Esophagus squamous epithelium (tissue), 5 donors: ENCODE measurements around the gene DIDO1. TPM values are rescaled to one million over a fixed set of nuclear protein-coding genes. Genes with fewer than 3 reads are reported as not detected.

Experiments used
- DNase-seq: peaks from one replicate; lab custom pipeline; 2025; lab: John Stamatoyannopoulos, UW
- H3K27ac ChIP-seq, 4 donors: fragments of 200-600 bp; sonication (generic); one replicate each; pipeline ENCODE4 v1.5.1; 2016 to 2019; ENCODE audit warnings: mild to moderate bottlenecking in 1 of 4
- H3K27me3 ChIP-seq, 4 donors: fragments of 200-600 bp; sonication (generic); 1 replicate in 3 of 4; 2 replicates in 1 of 4; pipeline versions ENCODE4 v1.5.1 to v1.6.0; 2017 to 2021; ENCODE audit warnings: antibody characterized with exemption in 1 of 4
- H3K36me3 ChIP-seq, 3 donors: fragments of 200-600 bp; sonication (generic); one replicate each; pipeline ENCODE4 v1.5.1; 2016 to 2019
- H3K4me1 ChIP-seq, 3 donors: fragments of 200-600 bp; sonication (generic); one replicate each; pipeline ENCODE4 v1.5.1; 2017 to 2019
- H3K4me3 ChIP-seq, 4 donors: fragments of 200-600 bp; sonication (generic); 1 replicate in 3 of 4; 2 replicates in 1 of 4; pipeline ENCODE4 v1.5.1; 2016 to 2019; ENCODE audit warnings: mild to moderate bottlenecking in 2 of 4, moderate library complexity in 1 of 4
- H3K9me3 ChIP-seq, 3 donors: fragments of 200-600 bp; sonication (generic); one replicate each; pipeline ENCODE4 v1.5.1; 2016 to 2019
- CTCF ChIP-seq, 6 experiments: fragments of 450-650 bp in 4 of 6; fragments of 200-600 bp in 2 of 6; sonication (generic) in 2 of 6; IDR thresholded peaks; one replicate each; pipeline ENCODE4 v1.5.1; 2016 to 2019; ENCODE audit warnings: antibody characterized with exemption in 6 of 6, mild to moderate bottlenecking in 4 of 6, moderate library complexity in 4 of 6
- POLR2A ChIP-seq, 4 donors: fragments of 450-650 bp; IDR thresholded peaks; one replicate each; pipeline ENCODE4 v1.6.1; 2017; ENCODE audit warnings: antibody characterized with exemption in 4 of 4, mild to moderate bottlenecking in 4 of 4, moderate library complexity in 3 of 4
- WGBS, 2 donors: methylation state at CpG; one replicate each; pipeline ENCODE4 v1.1.5; 2018; 5-methylcytosine and 5-hydroxymethylcytosine counted together
- intact Hi-C: fragments of 100-400 bp; cut with DNase I; formaldehyde crosslinking; loops from one replicate; pipeline ENCODE4 v1.15.0; 2022
- total RNA-seq, 4 donors: library from RNA; depleted of rRNA; stranded (reverse); fragments of >200 nt; gene quantifications; one replicate each; pipeline ENCODE4 v1.1.0, GENCODE V29; 2016
- donor health status: DM: yes; HTN: yes; CAD: no.

DIDO1 gene
- total RNA-seq, 4 donors from 2014 or later = 27.6 to 57.8 (median 36.7) TPM

- no peaks in the 10 kb centered on the region for H3K9me3 ChIP-seq
- intact Hi-C loops = no loop called here
- DNase-seq = no peak
- peaks cover 5 to 22% (median 7%) of the 10 kb centered on the region in 3 donors for H3K36me3 ChIP-seq
- no peak for TF ChIP-seq CTCF (IDR thresholded peaks at IDR 0.05)
- TF ChIP-seq POLR2A (IDR thresholded peaks at IDR 0.05) = no peak
- no peak overlapping the region for H3K4me3 ChIP-seq
- 62% methylated on average over 9 to 10 of the region's 10 CpGs for WGBS, 2 donors
- H3K4me1 ChIP-seq = peaks cover 37 to 97% (median 67%) of the 10 kb centered on the region in 3 donors
- H3K27ac ChIP-seq = no peak overlapping the region
- H3K27me3 ChIP-seq = no peaks in the 10 kb centered on the region
Measured at GRCh38 chr20:62916703-62917476, 9.4 kb downstream of the DIDO1 start.

GRCh38 chr20:62914970-62915457 is 11.3 kb downstream of the DIDO1 start:
- Histone ChIP-seq H3K27me3 (no peaks in the 10 kb centered on the region), H3K4me3 (peak overlapping the region in 1 of 4 donors; percentile 9), H3K27ac (no peak overlapping the region), H3K4me1 (peaks cover 25 to 81% (median 51%) of the 10 kb centered on the region in 3 donors), H3K9me3 (no peaks in the 10 kb centered on the region), H3K36me3 (peaks cover 22 to 41% (median 22%) of the 10 kb centered on the region in 3 donors)
- WGBS, 2 donors = 41 to 45% methylated on average over 8 of the region's 8 CpGs
- no peak for DNase-seq
- no peak for TF ChIP-seq CTCF (IDR thresholded peaks at IDR 0.05)
- intact Hi-C loops = no loop called here

- WGBS, 2 donors = 75 to 85% methylated on average over 8 to 9 of the region's 9 CpGs
Measured at GRCh38 chr20:62914436-62914835, 11.9 kb downstream of the DIDO1 start.

GRCh38 chr20:62913043-62913630 is 13.2 kb downstream of the DIDO1 start:
- Histone ChIP-seq H3K27ac (no peak overlapping the region), H3K4me3 (no peak overlapping the region), H3K4me1 (peaks cover 16 to 62% (median 32%) of the 10 kb centered on the region in 3 donors), H3K27me3 (no peaks in the 10 kb centered on the region), H3K36me3 (peaks cover 24 to 60% (median 39%) of the 10 kb centered on the region in 3 donors), H3K9me3 (no peaks in the 10 kb centered on the region)
- no peak for DNase-seq
- TF ChIP-seq POLR2A (IDR thresholded peaks at IDR 0.05) = no peak
- no peak for TF ChIP-seq CTCF (IDR thresholded peaks at IDR 0.05)
- 79 to 81% methylated on average over 7 of the region's 7 CpGs for WGBS, 2 donors
- intact Hi-C loops = no loop called here

More at GRCh38 chr20:62914436-62914835, 11.9 kb downstream of the DIDO1 start:
- TF ChIP-seq POLR2A (IDR thresholded peaks at IDR 0.05) (no peak), CTCF (IDR thresholded peaks at IDR 0.05) (no peak)
- Histone ChIP-seq H3K36me3 (peaks cover 22 to 47% (median 26%) of the 10 kb centered on the region in 3 donors), H3K4me1 (peaks cover 19 to 75% (median 45%) of the 10 kb centered on the region in 3 donors), H3K9me3 (no peaks in the 10 kb centered on the region), H3K27me3 (no peaks in the 10 kb centered on the region), H3K4me3 (no peak overlapping the region), H3K27ac (no peak overlapping the region)
- DNase-seq = no peak
- intact Hi-C loops = no loop called here
